Ishikawa (cell line): Measurements from ENCODE around the gene TPM3.

Experiments used
- EGR1 ChIP-seq: IDR thresholded peaks from 2 replicates; pipeline ENCODE4 v1.6.1; 2012
- EP300 ChIP-seq: IDR thresholded peaks from 2 replicates; pipeline ENCODE4 v1.6.1; 2012; ENCODE audit warnings: borderline replicate concordance
- MAX ChIP-seq: IDR thresholded peaks from 2 replicates; pipeline ENCODE4 v1.6.1; 2012
- NFIC ChIP-seq: IDR thresholded peaks from 2 replicates; pipeline ENCODE4 v1.6.1; 2012
- TAF1 ChIP-seq: IDR thresholded peaks from 2 replicates; pipeline ENCODE4 v1.6.1; 2012; ENCODE audit warnings: low read depth, mild to moderate bottlenecking
- YY1 ChIP-seq: IDR thresholded peaks from 2 replicates; pipeline ENCODE4 v1.6.1; 2012; ENCODE audit warnings: low read depth

DNA sequence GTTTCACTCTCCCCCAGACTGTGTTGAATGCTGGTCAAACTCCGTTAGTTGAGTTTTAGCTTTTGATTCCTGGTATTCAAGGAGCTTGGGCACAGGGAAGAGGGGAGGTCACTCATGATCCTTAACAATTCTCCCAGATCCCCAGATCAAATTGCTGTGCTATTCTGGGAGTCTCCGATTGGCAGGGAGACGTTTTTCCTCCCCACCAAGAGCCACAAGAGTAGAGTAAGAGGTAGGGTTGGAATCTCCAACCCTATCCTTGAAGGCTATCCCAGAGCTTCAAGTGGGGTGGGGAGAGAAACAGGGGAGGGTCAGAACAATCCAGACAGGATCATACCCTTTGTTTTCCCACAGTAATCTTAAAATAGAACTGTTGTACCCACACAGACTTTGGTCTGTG, 576 bp upstream of the TPM3 start:
- TF ChIP-seq TAF1 (no peak), YY1 (no peak), NFIC (no peak), EP300 (no peak), EGR1 (no peak), MAX (no peak)
